GM19455 (cell line): ENCODE data around the gene PSMB8.

Experiments used
- ATAC-seq: cut with Tn5 transposase; IDR thresholded peaks from one replicate; pipeline ENCODE4 v1.9.1; 2021; ENCODE audit not compliant: unreplicated experiment

Gene PSMB8

DNA sequence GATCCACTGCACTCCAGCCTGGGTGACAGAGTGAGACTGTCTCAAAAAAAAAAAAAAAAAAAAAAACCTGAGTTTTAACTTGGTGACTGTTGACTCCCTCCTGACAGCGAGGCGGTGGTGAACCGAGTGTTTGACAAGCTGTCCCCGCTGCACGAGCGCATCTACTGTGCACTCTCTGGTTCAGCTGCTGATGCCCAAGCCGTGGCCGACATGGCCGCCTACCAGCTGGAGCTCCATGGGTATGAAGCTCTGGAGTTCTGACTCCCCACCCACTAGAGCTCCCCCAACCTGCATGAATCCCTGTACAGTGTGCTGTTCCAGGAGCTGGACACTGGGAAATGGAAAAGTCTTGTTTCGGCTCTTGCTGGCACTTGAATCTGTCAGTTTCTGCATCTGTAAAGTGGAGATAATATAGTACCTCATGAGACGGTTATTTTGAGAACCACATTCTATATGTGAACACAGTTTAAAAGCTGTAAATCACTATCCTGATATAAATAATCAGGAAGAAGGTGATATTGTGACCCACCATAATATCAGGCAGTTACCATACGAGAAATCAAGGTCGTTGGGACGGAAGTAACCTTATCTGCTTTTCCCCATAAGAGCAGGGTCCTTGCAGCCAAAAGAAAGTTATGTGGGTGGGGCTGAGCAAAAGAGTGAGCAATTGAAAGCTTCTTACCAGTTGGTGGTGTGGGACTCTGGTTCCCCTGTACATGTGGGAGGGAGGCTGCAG lies 13.5 kb upstream of the PSMB8 start:
- no peak for ATAC-seq

DNA sequence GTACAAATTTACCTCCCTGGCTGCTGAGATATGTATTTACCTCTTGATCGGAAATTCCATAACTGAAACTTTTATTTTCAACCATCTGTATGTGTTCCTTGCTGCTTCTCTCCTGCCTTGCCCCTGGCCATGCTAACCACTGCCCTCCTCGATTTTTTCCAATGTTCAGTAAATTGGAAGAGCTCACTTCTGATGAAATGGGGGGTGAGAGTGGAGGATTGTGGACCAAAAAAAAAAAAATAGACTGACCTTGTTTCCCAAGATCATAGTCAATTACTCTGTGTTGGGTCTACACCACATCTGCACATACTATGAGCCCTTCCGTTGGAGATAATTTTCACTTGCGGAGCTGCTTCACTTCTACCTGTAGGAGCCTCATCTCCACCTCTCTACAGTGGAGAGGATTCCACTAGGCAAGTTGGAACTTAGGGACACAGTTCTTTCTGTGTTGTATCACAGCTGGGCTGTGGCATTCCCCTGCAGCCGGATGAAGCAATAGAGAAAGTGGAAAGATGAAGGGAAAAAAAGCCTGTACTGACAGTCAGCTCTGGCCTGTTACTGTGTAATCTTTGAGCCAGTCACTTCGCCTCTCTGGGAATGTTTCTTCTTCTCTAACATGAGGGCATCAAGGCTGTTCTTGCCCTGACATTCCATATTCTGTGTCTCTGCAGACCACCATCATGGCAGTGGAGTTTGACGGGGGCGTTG lies 11.8 kb upstream of the PSMB8 start:
- no peak for ATAC-seq

DNA sequence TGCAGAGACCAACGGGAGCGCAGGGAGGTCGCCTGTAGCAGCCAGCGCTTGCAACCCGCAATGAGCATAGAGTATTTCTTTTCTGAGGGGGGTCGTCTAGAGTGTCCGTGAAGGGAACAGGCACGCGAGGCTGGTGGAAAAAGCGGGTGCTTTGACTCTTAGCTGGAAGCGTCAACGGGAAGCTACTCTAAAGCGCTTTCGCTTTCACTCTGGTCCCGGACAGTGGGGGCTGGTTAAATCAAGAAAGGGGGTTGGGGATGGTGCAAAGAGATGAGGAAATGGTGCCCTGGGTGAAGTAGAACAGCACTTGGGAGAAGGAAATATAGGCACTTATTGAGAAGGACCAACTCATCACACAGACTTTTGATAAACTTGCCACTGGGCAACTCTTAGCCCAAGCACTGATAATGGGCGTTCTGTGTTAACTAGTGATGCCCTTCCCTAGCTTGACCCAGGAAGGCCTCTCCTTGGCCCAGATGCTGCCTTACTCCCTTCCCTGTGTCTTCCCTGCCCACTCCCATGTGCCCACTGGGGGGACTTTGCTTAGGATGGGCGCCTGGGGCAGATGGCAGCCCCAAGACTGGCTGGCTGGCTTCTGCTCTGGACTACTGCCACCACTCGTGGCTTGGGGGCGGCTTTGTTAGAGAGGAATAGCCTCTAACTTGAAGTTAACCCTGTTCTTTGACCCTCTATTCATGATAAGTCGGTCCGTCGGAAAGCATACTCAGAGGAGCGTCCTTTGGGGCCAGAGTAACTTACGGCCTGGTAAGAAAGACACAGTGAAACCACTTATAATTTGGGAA lies 10.7 kb upstream of the PSMB8 start:
- ATAC-seq: no peak

DNA sequence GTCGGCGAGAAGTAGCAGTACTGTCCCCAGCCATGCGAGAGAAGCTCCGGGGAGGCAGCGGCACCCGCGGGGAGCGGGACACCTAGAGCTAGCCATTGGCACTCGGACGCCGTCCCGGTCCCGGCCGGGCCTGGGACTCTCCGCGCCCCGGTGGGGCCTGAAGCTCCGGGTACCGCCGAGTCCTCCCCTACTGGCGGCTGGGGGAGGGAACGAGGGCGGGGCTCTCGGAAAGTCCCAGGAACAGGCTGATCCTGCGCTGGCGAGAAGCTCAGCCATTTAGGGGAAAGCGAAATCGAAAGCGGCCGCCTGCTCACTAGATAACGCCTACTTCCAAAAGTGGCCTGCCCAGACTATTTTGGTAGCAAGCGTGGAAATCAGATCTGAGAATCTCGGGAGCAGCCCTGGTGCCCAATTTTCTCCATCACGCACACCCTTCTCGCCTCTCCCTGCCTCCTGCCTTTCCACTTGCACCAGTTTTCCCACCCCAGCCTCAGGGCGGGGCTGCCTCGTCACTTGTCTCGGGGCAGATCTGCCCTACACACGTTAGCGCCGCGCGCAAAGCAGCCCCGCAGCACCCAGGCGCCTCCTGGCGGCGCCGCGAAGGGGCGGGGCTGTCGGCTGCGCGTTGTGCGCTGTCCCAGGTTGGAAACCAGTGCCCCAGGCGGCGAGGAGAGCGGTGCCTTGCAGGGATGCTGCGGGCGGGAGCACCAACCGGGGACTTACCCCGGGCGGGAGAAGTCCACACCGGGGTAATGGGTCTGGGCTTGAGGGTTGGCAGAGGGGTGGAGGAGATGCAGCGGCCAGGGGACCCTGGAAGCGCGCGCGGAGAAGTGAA lies 9.9 kb upstream of the PSMB8 start, which contains the start of the genes PSMB9 and TAP1:
Gene PSMB9 (plus strand): TSS at position 652 of the 835 bp plus-strand sequence. CDS start 38 bp downstream, at position 690.
Gene TAP1 (minus strand): TSS at position 164 of the 835 bp plus-strand sequence. CDS start 68 bp downstream, at position 96.
- peak; percentile 79 for ATAC-seq

DNA sequence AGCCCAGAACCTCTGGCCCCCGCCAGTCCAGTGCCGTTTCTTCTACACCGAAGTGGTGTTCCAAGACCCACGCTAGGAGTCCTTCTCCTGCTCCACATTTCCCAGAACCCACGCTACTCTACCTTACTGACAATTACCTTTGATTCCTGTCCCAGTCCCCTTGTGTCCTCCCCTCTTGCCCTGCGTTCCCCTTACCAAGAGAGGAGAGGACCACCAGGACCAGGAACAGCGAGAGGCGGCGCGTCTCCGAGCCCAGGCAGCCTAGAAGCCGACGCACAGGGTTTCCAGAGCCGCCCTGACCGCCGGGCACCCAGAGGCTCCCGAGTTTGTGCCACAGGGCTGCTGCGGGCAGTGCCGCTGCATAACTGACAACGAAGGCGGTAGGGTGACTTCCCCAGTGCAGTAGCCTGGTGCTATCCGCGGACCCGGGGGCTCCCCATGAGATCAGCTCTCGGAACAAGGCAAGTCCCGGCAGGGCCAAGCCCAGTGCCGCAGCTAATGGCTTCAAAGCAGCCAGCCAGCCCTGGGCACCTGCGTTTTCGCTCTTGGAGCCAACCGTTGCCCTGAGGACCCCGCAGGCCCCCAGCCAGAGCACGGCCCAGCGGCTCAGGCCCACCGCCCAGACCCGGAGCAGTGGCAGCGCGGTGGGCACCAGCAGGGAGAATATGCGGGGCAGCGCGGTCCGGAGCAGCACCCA lies 9.1 kb upstream of the PSMB8 start:
- peak; percentile 15 for ATAC-seq

DNA sequence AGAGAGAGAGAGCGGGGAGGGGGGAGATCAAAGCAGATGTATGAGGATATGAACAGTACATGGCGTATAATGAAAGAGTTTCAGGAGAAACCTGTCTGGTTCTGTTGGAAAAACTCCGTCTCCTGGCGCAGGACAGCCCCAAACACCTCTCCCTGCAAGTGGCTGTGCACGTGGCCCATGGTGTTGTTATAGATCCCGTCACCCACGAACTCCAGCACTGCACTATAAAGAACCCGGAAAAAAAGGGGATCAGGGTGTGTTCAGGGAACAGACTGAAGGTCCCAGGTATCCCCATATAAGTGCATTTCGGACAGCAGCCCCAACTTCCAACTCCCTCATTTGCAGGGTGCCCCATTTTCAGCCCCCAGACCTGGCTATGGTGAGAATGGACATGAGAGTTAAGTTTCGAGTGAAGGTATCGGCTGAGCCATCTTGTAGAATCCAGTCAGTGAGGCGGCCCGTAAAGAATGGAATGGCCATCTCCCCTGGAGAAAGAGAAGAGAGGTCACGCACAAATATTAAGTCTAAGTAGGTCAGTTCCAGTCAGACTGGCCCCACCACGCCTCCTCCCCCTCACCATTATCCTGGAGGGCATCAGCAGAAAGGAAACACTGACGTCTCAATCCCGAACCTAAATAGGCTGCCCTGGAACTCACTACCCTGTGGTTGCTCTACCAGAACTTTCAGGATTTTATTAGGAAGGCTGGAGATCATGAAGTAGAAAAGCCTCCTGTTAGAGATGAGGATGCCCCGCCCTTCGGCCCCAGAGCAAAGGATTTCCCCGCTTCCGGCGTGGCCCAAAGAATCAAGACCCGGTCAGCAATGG lies 8.4 kb upstream of the PSMB8 start:
- peak; percentile 3 for ATAC-seq

DNA sequence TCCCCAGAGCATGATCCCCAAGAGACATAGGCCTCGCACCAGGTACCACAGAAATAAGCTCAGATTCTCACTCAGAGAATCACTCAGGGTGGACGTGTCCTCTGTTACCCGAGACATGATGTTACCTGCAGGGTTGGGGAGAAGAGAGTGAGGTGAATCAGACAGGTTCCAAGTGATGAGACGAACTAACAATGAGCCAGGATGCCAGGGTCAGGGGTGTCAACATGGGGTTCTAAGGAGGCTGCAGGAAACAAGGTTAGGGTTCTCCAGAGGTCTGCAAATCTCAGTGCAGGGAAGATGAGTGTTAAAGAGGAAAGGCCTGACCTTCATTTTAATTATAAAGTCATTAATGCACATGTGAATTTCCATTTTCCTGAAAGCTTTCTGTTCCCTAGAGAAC lies 7.2 kb upstream of the PSMB8 start:
- ATAC-seq: no peak

DNA sequence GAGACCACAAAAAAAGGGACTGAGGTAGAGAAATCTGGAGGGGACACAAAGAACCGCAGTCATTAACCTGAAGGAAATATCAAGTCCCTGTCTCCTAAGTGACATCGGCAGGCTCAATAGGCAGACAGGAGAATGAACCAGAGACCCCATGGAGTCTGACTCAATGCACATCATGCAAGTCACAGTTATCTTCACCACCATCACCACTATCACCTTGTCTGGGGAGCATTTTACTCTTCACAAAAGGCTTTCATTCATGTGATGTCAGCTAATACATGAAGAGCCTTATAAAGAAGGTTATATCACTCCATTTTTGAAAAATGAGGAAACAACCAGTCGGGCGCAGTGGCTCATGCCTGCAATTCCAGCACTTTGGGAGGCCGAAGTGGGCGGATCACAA lies 5.3 kb upstream of the PSMB8 start:
- no peak for ATAC-seq

DNA sequence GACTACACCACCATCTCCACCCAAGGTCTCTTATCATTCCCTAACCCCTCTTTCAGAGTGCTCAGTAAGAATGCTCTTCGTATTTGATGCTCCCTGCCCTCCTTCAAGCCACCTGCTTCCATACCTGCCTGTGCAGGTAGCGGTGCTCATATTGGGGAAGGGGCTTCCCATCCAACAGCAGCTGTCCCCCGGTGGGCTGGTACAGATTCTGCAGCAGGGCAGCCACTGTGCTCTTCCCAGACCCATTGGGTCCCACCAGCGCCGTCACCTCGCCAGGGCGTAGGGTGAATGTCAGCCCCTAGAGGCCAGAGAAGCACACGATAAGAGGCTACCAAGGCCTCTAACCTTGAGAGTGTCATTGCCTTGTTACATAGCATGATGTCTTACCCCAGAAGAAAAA lies 3.9 kb upstream of the PSMB8 start:
- ATAC-seq: no peak

DNA sequence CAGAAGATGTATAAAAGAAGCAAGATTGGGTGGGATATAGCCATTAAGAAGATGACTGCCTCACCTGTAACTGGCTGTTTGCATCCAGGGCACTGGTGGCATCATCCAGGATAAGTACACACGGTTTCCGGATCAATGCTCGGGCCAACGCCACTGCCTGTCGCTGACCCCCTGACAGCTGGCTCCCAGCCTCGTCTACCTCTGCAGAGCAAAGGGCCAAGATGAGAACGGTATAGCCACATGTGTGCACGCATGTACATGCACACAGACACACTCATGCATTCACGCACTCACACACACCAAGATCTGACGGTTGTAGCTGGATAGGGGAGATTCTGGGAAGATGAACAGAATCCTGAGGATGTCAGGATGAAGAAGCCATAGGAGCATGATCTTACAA lies 3.2 kb upstream of the PSMB8 start:
- ATAC-seq: no peak

DNA sequence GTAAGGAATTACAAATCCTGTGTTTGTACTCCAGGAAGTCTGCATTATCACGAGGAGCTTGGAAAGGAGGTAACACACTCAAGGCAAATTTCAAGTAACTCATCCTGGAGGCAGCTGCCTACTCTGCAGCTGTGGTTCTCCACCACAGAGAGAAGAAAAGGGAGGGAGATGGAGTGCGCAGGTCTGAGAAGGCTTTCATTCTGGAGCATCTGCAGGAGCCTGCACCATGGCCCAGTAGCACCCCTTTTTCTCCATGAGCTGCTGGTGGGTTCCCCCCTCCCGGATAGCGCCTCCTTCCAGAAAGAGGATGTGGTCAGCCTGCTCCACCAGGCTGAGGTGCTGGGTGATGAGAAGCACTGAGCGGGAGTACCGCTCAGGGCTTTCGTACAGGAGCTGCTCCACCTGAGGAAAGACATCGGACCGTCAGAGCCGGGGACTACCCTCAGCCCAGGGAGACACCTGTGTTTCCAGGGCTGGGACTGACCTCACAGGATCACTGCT lies 1.6 kb upstream of the PSMB8 start:
- no peak for ATAC-seq

DNA sequence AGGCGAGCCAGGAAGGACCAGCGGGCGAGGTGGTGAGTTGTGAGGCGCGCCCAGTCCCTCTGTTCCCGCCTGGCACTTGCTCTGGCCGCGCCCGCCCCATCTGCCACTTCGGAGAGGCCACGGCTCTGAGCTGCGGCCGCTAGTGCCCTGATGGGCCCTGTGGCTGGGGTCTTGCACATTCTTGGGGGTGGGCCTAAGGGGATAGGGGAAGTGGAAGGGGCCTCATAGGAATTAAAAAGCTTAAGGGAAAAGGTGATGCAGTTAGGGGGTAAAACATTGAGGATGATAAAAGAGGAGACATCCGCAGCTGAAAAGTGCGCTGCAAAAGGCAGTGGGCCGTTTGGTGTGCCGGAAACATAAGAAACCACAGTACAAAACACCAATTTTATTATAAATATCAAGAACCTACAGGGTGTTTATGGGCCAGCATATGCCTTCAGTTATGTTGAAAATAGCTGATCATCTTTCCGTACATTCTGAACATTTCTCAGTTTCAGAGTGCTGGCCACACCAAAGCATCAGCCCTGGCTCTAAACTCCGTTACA lies 1.1 kb upstream of the PSMB8 start:
- no peak for ATAC-seq

DNA sequence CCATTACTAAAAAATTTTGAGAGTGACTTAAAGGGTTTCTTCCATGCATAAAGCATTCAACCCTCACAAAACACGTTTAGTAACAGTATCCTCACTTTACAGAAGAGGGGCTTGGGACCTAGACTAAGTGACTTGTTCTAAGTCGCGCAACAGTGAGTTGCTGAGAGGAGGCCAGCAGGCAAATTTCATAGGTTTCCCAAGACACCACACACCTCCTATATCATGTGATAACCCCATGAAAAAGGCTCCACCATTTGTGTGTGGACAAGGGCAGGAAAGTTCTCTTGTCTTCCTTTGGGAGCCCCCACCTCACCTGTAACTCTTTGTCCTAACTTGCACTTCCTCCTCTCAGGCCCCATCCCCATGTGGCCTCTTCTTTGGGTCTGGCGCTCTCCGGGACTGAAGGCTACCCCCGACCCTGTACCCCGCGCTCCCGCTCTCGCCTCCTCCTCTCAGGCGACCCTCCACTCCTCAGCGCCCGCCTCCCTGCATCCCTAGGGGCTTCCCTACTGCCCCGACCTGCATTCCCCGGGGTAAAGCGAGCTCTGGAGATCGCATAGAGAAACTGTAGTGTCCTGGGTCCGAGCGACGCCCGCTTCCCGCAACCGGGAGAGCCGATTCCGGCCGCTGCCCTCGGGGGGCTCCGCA lies 392 bp downstream of the PSMB8 start:
- no peak for ATAC-seq

DNA sequence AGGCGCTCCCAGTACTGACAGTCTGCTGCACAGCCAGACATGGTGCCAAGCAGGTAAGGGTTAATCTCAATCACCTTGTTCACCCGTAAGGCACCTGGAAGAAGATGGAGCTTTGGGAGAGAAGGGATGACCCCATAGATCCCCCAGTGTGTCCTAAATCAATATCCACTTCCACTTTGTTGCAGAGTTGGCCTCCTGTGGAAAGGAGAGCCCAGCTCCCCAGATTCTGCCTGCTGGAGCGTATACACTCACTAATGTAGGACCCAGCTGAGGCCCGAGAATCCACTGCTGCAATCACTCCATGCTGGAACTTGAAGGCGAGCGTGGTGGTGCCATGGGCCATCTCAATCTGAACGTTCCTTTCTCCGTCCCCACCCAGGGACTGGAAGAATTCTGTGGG lies 1.2 kb downstream of the PSMB8 start:
- no peak for ATAC-seq

DNA sequence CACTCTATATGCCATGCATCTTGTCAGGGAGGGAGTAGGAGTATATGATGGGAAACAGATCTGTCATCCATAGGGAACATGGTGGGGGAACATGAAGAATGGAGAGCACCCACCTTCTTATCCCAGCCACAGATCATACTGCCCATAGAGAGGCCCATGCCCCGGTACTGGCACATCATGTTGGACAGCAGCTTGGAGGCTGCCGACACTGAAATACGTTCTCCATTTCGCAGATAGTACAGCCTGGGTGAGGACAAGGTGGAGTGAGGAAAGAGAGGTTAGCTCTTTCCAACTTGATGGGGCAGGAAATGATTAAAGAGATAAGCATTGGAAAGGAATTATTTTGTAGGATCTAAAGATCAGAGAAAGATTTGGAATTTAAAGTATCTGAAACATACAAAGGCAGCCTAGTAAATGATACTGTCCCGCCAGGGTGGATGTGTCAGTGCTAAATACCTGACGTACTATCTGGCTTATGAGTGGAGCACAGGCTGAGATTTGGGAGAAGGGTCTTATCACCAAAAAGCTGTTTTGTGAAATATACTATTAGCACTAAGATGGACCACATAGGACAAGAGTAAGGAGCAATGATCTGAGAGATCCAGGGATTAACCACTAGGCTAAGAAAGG lies 1.7 kb downstream of the PSMB8 start:
- ATAC-seq: no peak

DNA sequence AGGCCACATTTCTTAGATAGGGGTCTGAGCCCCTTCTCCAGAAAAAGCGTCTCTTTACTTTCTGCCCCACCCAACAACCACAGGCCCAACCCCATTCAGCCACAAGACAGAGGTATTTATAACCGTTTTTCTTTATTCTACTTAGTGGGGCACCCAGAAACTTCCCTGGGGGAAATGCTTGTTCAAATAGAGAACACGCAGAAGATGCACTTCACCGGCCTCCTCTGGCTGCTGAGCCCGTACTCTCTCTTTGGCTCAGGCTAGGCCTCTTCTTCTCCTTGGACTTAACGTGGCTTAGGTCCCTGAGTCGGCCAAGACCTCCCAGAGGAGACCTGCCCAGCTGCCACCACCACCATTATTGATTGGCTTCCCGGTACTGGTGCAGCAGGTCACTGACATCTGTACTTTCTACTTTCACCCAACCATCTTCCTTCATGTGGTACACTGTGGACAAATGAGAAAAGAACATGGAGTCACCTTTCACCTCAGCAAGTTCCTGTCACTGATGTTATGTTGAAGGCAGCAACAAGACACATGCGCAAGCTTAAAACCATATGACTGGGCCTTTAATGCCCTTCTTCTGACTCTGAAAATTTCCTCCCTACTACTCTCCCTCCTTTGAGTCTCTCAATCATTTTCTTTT lies 3.1 kb downstream of the PSMB8 start:
- ATAC-seq: no peak

DNA sequence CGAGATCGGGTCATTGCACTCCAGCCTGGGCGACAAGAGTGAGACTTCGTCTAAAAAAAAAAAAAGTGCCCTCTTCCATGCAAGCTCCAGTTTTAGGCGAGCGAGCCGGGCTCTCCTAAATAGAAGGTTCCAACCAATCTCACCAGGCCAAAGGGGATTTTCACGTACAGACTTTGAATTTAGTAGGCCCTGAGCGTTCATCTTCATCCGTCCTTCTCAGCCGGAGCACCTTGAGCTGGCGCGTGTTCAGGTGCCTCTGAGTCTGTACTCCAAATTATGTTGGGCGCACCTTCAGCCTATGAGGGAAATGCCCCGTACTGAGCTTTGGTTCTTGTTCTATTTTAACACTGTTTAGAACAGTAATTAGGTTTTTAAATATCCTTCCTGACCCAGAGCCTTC lies 4.5 kb downstream of the PSMB8 start:
- ATAC-seq: no peak
